RWPE2 (cell line): Measurements from ENCODE around the gene AGXT2.

Experiments
- ATAC-seq: fragments of 200-7000 bp; cut with Tn5 transposase; 3 replicates; pipeline ENCODE4 v1.9.1; 2021; ENCODE audit warnings: low read depth
- DNase-seq: peaks from one replicate; pipeline ENCODE4 v3.0.0-alpha.2; 2020; ENCODE audit warnings: low spot score
- H3K27ac ChIP-seq: fragments of 450-650 bp; 2 replicates; pipeline ENCODE4 v1.5.1; 2017; ENCODE audit warnings: mild to moderate bottlenecking; ENCODE audit not compliant: poor library complexity, severe bottlenecking
- H3K27me3 ChIP-seq: fragments of 250-450 bp; sonication (Bioruptor Pico); 2 replicates; pipeline ENCODE4 v1.5.1; 2021; ENCODE audit warnings: mild to moderate bottlenecking, moderate library complexity; ENCODE audit not compliant: insufficient read depth, poor library complexity, severe bottlenecking
- H3K36me3 ChIP-seq: fragments of 250-450 bp; sonication (Bioruptor Pico); 2 replicates; pipeline ENCODE4 v1.5.1; 2020; ENCODE audit warnings: low read depth, mild to moderate bottlenecking, moderate library complexity
- H3K4me1 ChIP-seq: fragments of 250-450 bp; sonication (Bioruptor Pico); 2 replicates; pipeline ENCODE4 v1.5.1; 2021; ENCODE audit warnings: mild to moderate bottlenecking, moderate library complexity; ENCODE audit not compliant: insufficient read depth, poor library complexity, severe bottlenecking
- H3K4me3 ChIP-seq: fragments of 250-450 bp; sonication (Bioruptor Pico); 2 replicates; pipeline ENCODE4 v1.5.1; 2021; ENCODE audit warnings: mild to moderate bottlenecking, moderate library complexity; ENCODE audit not compliant: severe bottlenecking
- H3K9me3 ChIP-seq: fragments of 250-450 bp; sonication (Bioruptor Pico); 2 replicates; pipeline ENCODE4 v1.5.1; 2021; ENCODE audit warnings: mild to moderate bottlenecking, moderate library complexity; ENCODE audit not compliant: severe bottlenecking
- CTCF ChIP-seq: fragments of 450-650 bp; IDR thresholded peaks from one replicate; pipeline ENCODE4 v1.5.1; 2017; ENCODE audit warnings: mild to moderate bottlenecking, moderate library complexity; ENCODE audit not compliant: poor library complexity, severe bottlenecking

The AGXT2 gene

GRCh38 chr5:35094948-35095347 is 47.2 kb upstream of the AGXT2 start:
- DNase-seq (no peak), ATAC-seq (no peak)
- Histone ChIP-seq H3K36me3 (no peaks in the 10 kb centered on the region), H3K4me3 (no peak overlapping the region), H3K4me1 (no peaks in the 10 kb centered on the region), H3K27ac (no peak overlapping the region), H3K27me3 (no peaks in the 10 kb centered on the region), H3K9me3 (no peaks in the 10 kb centered on the region)
- TF ChIP-seq CTCF = no peak

GRCh38 chr5:35092703-35093102 is 45.0 kb upstream of the AGXT2 start:
- no peaks in the 10 kb centered on the region for H3K4me1 ChIP-seq
- H3K27me3 ChIP-seq = no peaks in the 10 kb centered on the region
- DNase-seq (no peak), ATAC-seq (no peak)
- H3K4me3 ChIP-seq = no peak overlapping the region
- no peak overlapping the region for H3K27ac ChIP-seq
- H3K36me3 ChIP-seq = no peaks in the 10 kb centered on the region
- no peak for TF ChIP-seq CTCF
- no peaks in the 10 kb centered on the region for H3K9me3 ChIP-seq

- H3K9me3 ChIP-seq = no peaks in the 10 kb centered on the region
- DNase-seq (no peak), ATAC-seq (no peak)
- no peaks in the 10 kb centered on the region for H3K36me3 ChIP-seq
- H3K4me3 ChIP-seq = no peak overlapping the region
- H3K4me1 ChIP-seq = no peaks in the 10 kb centered on the region
- H3K27me3 ChIP-seq = no peaks in the 10 kb centered on the region
- H3K27ac ChIP-seq = no peak overlapping the region
- TF ChIP-seq CTCF = no peak
These were observed 44.0 kb upstream of the AGXT2 start for GRCh38 chr5:35091704-35092103.

GRCh38 chr5:35089334-35090314 is 41.9 kb upstream of the AGXT2 start:
- peak; percentile 92 for TF ChIP-seq CTCF
- H3K27me3 ChIP-seq = no peaks in the 10 kb centered on the region
- no peak for DNase-seq
- H3K9me3 ChIP-seq = no peaks in the 10 kb centered on the region
- H3K36me3 ChIP-seq = no peaks in the 10 kb centered on the region
- H3K4me1 ChIP-seq = no peaks in the 10 kb centered on the region
- no peak overlapping the region for H3K4me3 ChIP-seq
- peak; percentile 68 for ATAC-seq
- H3K27ac ChIP-seq = no peak overlapping the region

GRCh38 chr5:35087991-35088390 is 40.2 kb upstream of the AGXT2 start:
- Histone ChIP-seq H3K27me3 (no peaks in the 10 kb centered on the region), H3K27ac (no peak overlapping the region), H3K4me1 (no peaks in the 10 kb centered on the region), H3K9me3 (no peaks in the 10 kb centered on the region), H3K36me3 (no peaks in the 10 kb centered on the region), H3K4me3 (no peak overlapping the region)
- ATAC-seq = peak; percentile 63
- no peak for DNase-seq
- no peak for TF ChIP-seq CTCF
